HEK293T (cell line): ENCODE data around the gene FAM81A.

Experiments used
- CTCF ChIA-PET: fragments of 350-600 bp; formaldehyde crosslinking; extraction: SDS; loops from one replicate; lab custom pipeline; 2021; ENCODE audit warnings: antibody characterized with exemption, inconsistent platforms; lab: Yijun Ruan, JAX
- POLR2A ChIA-PET: fragments of 350-600 bp; formaldehyde crosslinking; extraction: SDS; loops from one replicate; lab custom pipeline; 2020; ENCODE audit warnings: antibody characterized with exemption, inconsistent platforms; lab: Yijun Ruan, JAX
- DNase-seq: peaks from one replicate; pipeline ENCODE4 v3.0.0; 2012; ENCODE audit warnings: mixed read lengths; ENCODE audit errors: extremely low spot score
- ARNT ChIP-seq: fragments of 450-650 bp; IDR thresholded peaks from 2 replicates; pipeline ENCODE4 v1.6.1; 2017; ENCODE audit warnings: mild to moderate bottlenecking
- BHLHE40 ChIP-seq: fragments of 450-650 bp; IDR thresholded peaks from 2 replicates; pipeline ENCODE4 v1.6.1; 2016; ENCODE audit warnings: mild to moderate bottlenecking, moderate library complexity, borderline replicate concordance
- CTBP1 ChIP-seq: fragments of 450-650 bp; IDR thresholded peaks from 2 replicates; pipeline ENCODE4 v1.6.1; 2016; ENCODE audit warnings: borderline replicate concordance
- ELF4 ChIP-seq: fragments of 450-650 bp; IDR thresholded peaks from 2 replicates; pipeline ENCODE4 v1.6.1; 2017; ENCODE audit warnings: antibody characterized with exemption
- FOXA1 ChIP-seq: fragments of 450-650 bp; IDR thresholded peaks from 2 replicates; pipeline ENCODE4 v1.6.1; 2016; ENCODE audit warnings: mild to moderate bottlenecking
- FOXK2 ChIP-seq: fragments of 450-650 bp; IDR thresholded peaks from 2 replicates; pipeline ENCODE4 v1.6.1; 2016; ENCODE audit warnings: mild to moderate bottlenecking
- FOXM1 ChIP-seq: fragments of 450-650 bp; IDR thresholded peaks from 2 replicates; pipeline ENCODE4 v1.6.1; 2017; ENCODE audit warnings: mild to moderate bottlenecking, borderline replicate concordance
- HDGF ChIP-seq: fragments of 450-650 bp; IDR thresholded peaks from 2 replicates; pipeline ENCODE4 v1.6.1; 2017; ENCODE audit warnings: antibody characterized with exemption, borderline replicate concordance
- L3MBTL2 ChIP-seq: fragments of 450-650 bp; conservative IDR thresholded peaks from 2 replicates; pipeline ENCODE4 v1.6.1; 2016; ENCODE audit warnings: mild to moderate bottlenecking
- LEF1 ChIP-seq: fragments of 450-650 bp; IDR thresholded peaks from 2 replicates; pipeline ENCODE4 v1.6.1; 2017; ENCODE audit warnings: mild to moderate bottlenecking, borderline replicate concordance
- NFRKB ChIP-seq: fragments of 450-650 bp; IDR thresholded peaks from 2 replicates; pipeline ENCODE4 v1.6.1; 2016; ENCODE audit warnings: mild to moderate bottlenecking, moderate library complexity
- PKNOX1 ChIP-seq: fragments of 450-650 bp; IDR thresholded peaks from 2 replicates; pipeline ENCODE4 v1.6.1; 2016
- SP1 ChIP-seq: fragments of 450-650 bp; IDR thresholded peaks from 2 replicates; pipeline ENCODE4 v1.6.1; 2017
- SUZ12 ChIP-seq: fragments of 450-650 bp; IDR thresholded peaks from 2 replicates; pipeline ENCODE4 v1.6.1; 2016; ENCODE audit warnings: mild to moderate bottlenecking
- TARDBP ChIP-seq: fragments of 450-650 bp; IDR thresholded peaks from 2 replicates; pipeline ENCODE4 v1.6.1; 2016
- ZNF384 ChIP-seq: fragments of 450-650 bp; IDR thresholded peaks from 2 replicates; pipeline ENCODE4 v1.6.1; 2016

Gene FAM81A

GRCh38 chr15:59439576-59439975 lies 1.6 kb downstream of the FAM81A start:
- POLR2A ChIA-PET = no interaction called here
- CTCF ChIA-PET = no interaction called here
- DNase-seq = no peak
- TF ChIP-seq L3MBTL2 (no peak), TARDBP (no peak), NFRKB (no peak), PKNOX1 (no peak), LEF1 (no peak), SUZ12 (no peak), CTBP1 (no peak), HDGF (no peak), ELF4 (no peak), FOXK2 (no peak), FOXM1 (no peak), FOXA1 (no peak), ZNF384 (no peak), ARNT (no peak), SP1 (no peak)

GRCh38 chr15:59443341-59444072 lies 5.5 kb downstream of the FAM81A start:
- ChIA-PET POLR2A (no interaction called here), CTCF (no interaction called here)

GRCh38 chr15:59444081-59444835 lies 6.3 kb downstream of the FAM81A start:
- ChIA-PET POLR2A (no interaction called here), CTCF (no interaction called here)
- DNase-seq = no peak
- TF ChIP-seq CTBP1 (no peak), ARNT (no peak), NFRKB (no peak), TARDBP (no peak), FOXK2 (no peak), SUZ12 (no peak), ELF4 (no peak), ZNF384 (no peak), FOXM1 (no peak)

More at GRCh38 chr15:59443341-59444072, 5.5 kb downstream of the FAM81A start:
- TF ChIP-seq L3MBTL2 = no peak
- no peak for TF ChIP-seq FOXA1
- no peak for TF ChIP-seq ZNF384
- TF ChIP-seq NFRKB = no peak
- TF ChIP-seq FOXK2 = no peak
- no peak for TF ChIP-seq CTBP1
- no peak for TF ChIP-seq HDGF
- no peak for TF ChIP-seq TARDBP
- no peak for TF ChIP-seq SP1
- TF ChIP-seq LEF1 = no peak
- no peak for TF ChIP-seq BHLHE40
- no peak for TF ChIP-seq SUZ12
- TF ChIP-seq PKNOX1 = no peak
- TF ChIP-seq FOXM1 = no peak
- TF ChIP-seq ARNT = no peak
- TF ChIP-seq ELF4 = no peak
- DNase-seq = no peak

- TF ChIP-seq ZNF384 (no peak), PKNOX1 (no peak), CTBP1 (no peak), TARDBP (no peak), BHLHE40 (no peak), ELF4 (no peak), SP1 (no peak), ARNT (no peak), HDGF (no peak), L3MBTL2 (no peak), NFRKB (no peak), SUZ12 (no peak), FOXK2 (no peak)
- CTCF ChIA-PET = no interaction called here
- no peak for DNase-seq
- POLR2A ChIA-PET = no interaction called here
These were observed 7.1 kb downstream of the FAM81A start for GRCh38 chr15:59444980-59445545.

- CTCF ChIA-PET = no interaction called here
These were observed 8.4 kb downstream of the FAM81A start for GRCh38 chr15:59446232-59446957.

More at GRCh38 chr15:59446232-59446957, 8.4 kb downstream of the FAM81A start:
- POLR2A ChIA-PET = no interaction called here
- DNase-seq = no peak
- TF ChIP-seq PKNOX1 = no peak
- no peak for TF ChIP-seq TARDBP
- no peak for TF ChIP-seq FOXM1
- TF ChIP-seq NFRKB = no peak
- TF ChIP-seq BHLHE40 = no peak
- TF ChIP-seq CTBP1 = no peak
- no peak for TF ChIP-seq SUZ12
- no peak for TF ChIP-seq ELF4
- no peak for TF ChIP-seq FOXA1
- no peak for TF ChIP-seq SP1
- no peak for TF ChIP-seq ARNT
- no peak for TF ChIP-seq ZNF384
